ENCODE results near the gene ZFAND2B.

DNA sequence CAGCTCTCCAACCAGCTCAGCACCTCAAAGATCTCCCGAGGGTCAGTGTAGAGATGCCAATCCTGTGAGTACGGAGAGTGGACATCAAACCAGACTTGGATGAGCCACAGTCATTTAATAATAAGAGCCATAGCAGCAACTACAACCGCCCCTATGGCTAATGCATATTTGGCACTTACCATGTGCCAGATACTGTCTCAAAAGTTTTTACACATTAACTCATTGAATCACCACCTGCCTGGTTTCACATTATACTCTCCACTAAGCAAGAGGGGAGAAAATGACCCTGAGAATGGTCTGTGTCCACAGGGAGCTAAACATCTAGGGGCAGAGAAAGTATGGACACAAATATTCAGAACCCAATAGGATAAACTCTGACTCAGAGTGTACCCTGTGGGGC lies 32.4 kb upstream of the ZFAND2B start:
- TF ChIP-seq POLR2A (IDR thresholded peaks at IDR 0.05; ENCODE audit: low read depth, low read length), result no peak
- TF ChIP-seq POLR2AphosphoS5 (IDR thresholded peaks at IDR 0.05; ENCODE audit: low read depth, low read length), result no peak
